Astrocyte (in vitro differentiated cells and primary cell): Measurements from ENCODE around the gene CELF2. TPM values are rescaled to one million over a fixed set of nuclear protein-coding genes. Genes with fewer than 3 reads are reported as not detected.

Source experiments
- DNase-seq: peaks from one replicate; pipeline ENCODE4 v3.0.0-alpha.2; 2010; ENCODE audit warnings: low read depth
- FAIRE-seq: peaks from 2 replicates; lab custom pipeline; 2011; peaks lifted over from hg19 to GRCh38; lab: Jason Lieb, UNC
- H2AFZ ChIP-seq: 2 replicates; pipeline ENCODE4 v1.6.0; 2012; ENCODE audit warnings: low read depth, low read length, inconsistent platforms
- H3K27ac ChIP-seq: 2 replicates; pipeline ENCODE4 v1.5.1; 2011; ENCODE audit warnings: low read depth, low read length, inconsistent platforms
- H3K27me3 ChIP-seq: 2 replicates; pipeline ENCODE4 v1.6.0; 2011; ENCODE audit warnings: low read length, inconsistent platforms; ENCODE audit not compliant: insufficient read depth
- H3K36me3 ChIP-seq: 2 replicates; pipeline ENCODE4 v1.5.1; 2011; ENCODE audit warnings: low read length, inconsistent platforms; ENCODE audit not compliant: insufficient read depth
- H3K4me1 ChIP-seq: 2 replicates; pipeline ENCODE4 v1.5.1; 2011; ENCODE audit warnings: low read length, inconsistent platforms; ENCODE audit not compliant: insufficient read depth
- H3K4me2 ChIP-seq: 2 replicates; pipeline ENCODE4 v1.6.0; 2012; ENCODE audit warnings: low read length, inconsistent platforms
- H3K4me3 ChIP-seq: 2 replicates; pipeline ENCODE4 v1.5.1; 2011; ENCODE audit warnings: low read depth, mild to moderate bottlenecking, low read length, inconsistent platforms; ENCODE audit not compliant: insufficient read depth
- H3K79me2 ChIP-seq: 2 replicates; pipeline ENCODE4 v1.6.0; 2012; ENCODE audit warnings: mild to moderate bottlenecking, low read length, inconsistent platforms; ENCODE audit not compliant: insufficient read depth
- H3K9ac ChIP-seq: 2 replicates; pipeline ENCODE4 v1.6.0; 2012; ENCODE audit warnings: mild to moderate bottlenecking, low read length, inconsistent platforms
- H3K9me3 ChIP-seq: 2 replicates; pipeline ENCODE4 v1.5.1; 2012; ENCODE audit warnings: low read depth, mild to moderate bottlenecking, low read length, inconsistent platforms; ENCODE audit not compliant: insufficient read depth
- H4K20me1 ChIP-seq: 2 replicates; pipeline ENCODE4 v1.6.0; 2012; ENCODE audit warnings: low read length, inconsistent platforms; ENCODE audit not compliant: insufficient read depth
- H3K27ac Mint-ChIP-seq: one replicate; pipeline ENCODE4 v1.8.0; 2021; ENCODE audit warnings: mild to moderate bottlenecking, mixed read lengths; ENCODE audit not compliant: unreplicated experiment
- H3K27me3 Mint-ChIP-seq: one replicate; pipeline ENCODE4 v1.8.0; 2021; ENCODE audit warnings: low read depth, mixed read lengths; ENCODE audit not compliant: unreplicated experiment
- H3K36me3 Mint-ChIP-seq: one replicate; pipeline ENCODE4 v1.8.0; 2021; ENCODE audit warnings: low read depth, mixed read lengths; ENCODE audit not compliant: unreplicated experiment
- H3K4me1 Mint-ChIP-seq: one replicate; pipeline ENCODE4 v1.8.0; 2021; ENCODE audit warnings: low read depth, mixed read lengths; ENCODE audit not compliant: unreplicated experiment
- H3K4me3 Mint-ChIP-seq: one replicate; pipeline ENCODE4 v1.8.0; 2021; ENCODE audit warnings: mild to moderate bottlenecking, moderate library complexity, mixed read lengths; ENCODE audit not compliant: unreplicated experiment
- H3K9me3 Mint-ChIP-seq: one replicate; pipeline ENCODE4 v1.8.0; 2021; ENCODE audit warnings: mild to moderate bottlenecking, mixed read lengths; ENCODE audit not compliant: unreplicated experiment
- CTCF ChIP-seq: IDR thresholded peaks from 2 replicates; pipeline ENCODE4 v1.5.1; 2011; ENCODE audit warnings: low read depth, mild to moderate bottlenecking, inconsistent platforms, low read length, moderate library complexity; ENCODE audit not compliant: insufficient read depth
- EZH2 ChIP-seq: IDR thresholded peaks from 2 replicates; pipeline ENCODE4 v1.6.1; 2012; ENCODE audit warnings: mild to moderate bottlenecking, low read length, inconsistent platforms; ENCODE audit not compliant: insufficient read depth
- total RNA-seq: library from RNA; stranded (reverse); gene quantifications from 2 replicates; pipeline ENCODE4 v1.2.1, GENCODE V29; 2021

CELF2 gene
- total RNA-seq, 1 donor from 2014 or later = 76.1 TPM

GRCh38 chr10:11358923-11359575 is 341.4 kb downstream of the CELF2 start:
- no peaks in the 10 kb centered on the region for H3K79me2 ChIP-seq
- no peak overlapping the region for H3K27ac Mint-ChIP-seq
- no peak for FAIRE-seq

DNA sequence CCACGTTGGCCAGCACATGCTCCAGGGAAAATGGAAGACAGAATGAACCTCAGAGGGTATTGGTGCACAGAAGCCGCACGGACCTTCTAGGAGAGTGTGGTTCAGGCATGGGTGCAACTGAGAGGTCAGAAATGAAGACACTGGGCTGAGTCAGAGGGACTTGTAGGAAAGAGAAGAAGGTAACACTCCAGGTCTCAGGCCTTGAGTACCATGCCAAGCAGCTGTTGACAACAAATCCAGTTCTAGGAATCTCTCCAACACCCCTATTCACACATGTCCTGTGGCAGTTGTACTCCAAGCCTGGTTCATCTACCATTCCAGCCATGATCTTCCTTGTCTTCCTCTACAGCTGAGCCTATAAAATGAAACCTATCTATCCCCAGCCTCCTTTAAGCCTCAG is 342.2 kb downstream of the CELF2 start:
- H3K9ac ChIP-seq = no peak overlapping the region
- no peak overlapping the region for H3K4me3 Mint-ChIP-seq

More at GRCh38 chr10:11358923-11359575, 341.4 kb downstream of the CELF2 start:
- Histone ChIP-seq H3K9me3 (no peaks in the 10 kb centered on the region), H3K27me3 (no peaks in the 10 kb centered on the region), H3K9ac (no peak overlapping the region), H3K36me3 (no peaks in the 10 kb centered on the region), H3K4me2 (no peak overlapping the region), H3K4me3 (no peak overlapping the region), H3K4me1 (no peaks in the 10 kb centered on the region), H2AFZ (no peak overlapping the region), H4K20me1 (no peaks in the 10 kb centered on the region), H3K27ac (no peak overlapping the region)
- no peak overlapping the region for H3K4me3 Mint-ChIP-seq
- peaks cover 2% of the 10 kb centered on the region for H3K36me3 Mint-ChIP-seq
- TF ChIP-seq CTCF (no peak), EZH2 (no peak)
- H3K9me3 Mint-ChIP-seq = peaks cover 11% of the 10 kb centered on the region
- no peaks in the 10 kb centered on the region for H3K4me1 Mint-ChIP-seq
- H3K27me3 Mint-ChIP-seq = peaks cover 6% of the 10 kb centered on the region
- DNase-seq = no peak

More for the DNA sequence above, 342.2 kb downstream of the CELF2 start:
- Mint-ChIP-seq H3K9me3 (peaks cover 11% of the 10 kb centered on the region), H3K27me3 (peaks cover 6% of the 10 kb centered on the region), H3K27ac (no peak overlapping the region), H3K4me1 (no peaks in the 10 kb centered on the region), H3K36me3 (peaks cover 2% of the 10 kb centered on the region)
- Histone ChIP-seq H3K4me1 (no peaks in the 10 kb centered on the region), H4K20me1 (no peaks in the 10 kb centered on the region), H3K79me2 (no peaks in the 10 kb centered on the region), H3K36me3 (no peaks in the 10 kb centered on the region), H2AFZ (no peak overlapping the region), H3K4me3 (no peak overlapping the region), H3K27ac (no peak overlapping the region), H3K27me3 (no peaks in the 10 kb centered on the region), H3K4me2 (no peak overlapping the region), H3K9me3 (no peaks in the 10 kb centered on the region)
- no peak for FAIRE-seq
- TF ChIP-seq CTCF = no peak
- no peak for TF ChIP-seq EZH2
- no peak for DNase-seq
